GM19455 (cell line): ENCODE data around the gene MICAL2.
A peak's percentile ranks its signal among the peaks of the same experiment; 100 is the strongest.

Experiments used
- ATAC-seq: cut with Tn5 transposase; IDR thresholded peaks from one replicate; pipeline ENCODE4 v1.9.1; 2021; ENCODE audit not compliant: unreplicated experiment

The MICAL2 gene, protein sequence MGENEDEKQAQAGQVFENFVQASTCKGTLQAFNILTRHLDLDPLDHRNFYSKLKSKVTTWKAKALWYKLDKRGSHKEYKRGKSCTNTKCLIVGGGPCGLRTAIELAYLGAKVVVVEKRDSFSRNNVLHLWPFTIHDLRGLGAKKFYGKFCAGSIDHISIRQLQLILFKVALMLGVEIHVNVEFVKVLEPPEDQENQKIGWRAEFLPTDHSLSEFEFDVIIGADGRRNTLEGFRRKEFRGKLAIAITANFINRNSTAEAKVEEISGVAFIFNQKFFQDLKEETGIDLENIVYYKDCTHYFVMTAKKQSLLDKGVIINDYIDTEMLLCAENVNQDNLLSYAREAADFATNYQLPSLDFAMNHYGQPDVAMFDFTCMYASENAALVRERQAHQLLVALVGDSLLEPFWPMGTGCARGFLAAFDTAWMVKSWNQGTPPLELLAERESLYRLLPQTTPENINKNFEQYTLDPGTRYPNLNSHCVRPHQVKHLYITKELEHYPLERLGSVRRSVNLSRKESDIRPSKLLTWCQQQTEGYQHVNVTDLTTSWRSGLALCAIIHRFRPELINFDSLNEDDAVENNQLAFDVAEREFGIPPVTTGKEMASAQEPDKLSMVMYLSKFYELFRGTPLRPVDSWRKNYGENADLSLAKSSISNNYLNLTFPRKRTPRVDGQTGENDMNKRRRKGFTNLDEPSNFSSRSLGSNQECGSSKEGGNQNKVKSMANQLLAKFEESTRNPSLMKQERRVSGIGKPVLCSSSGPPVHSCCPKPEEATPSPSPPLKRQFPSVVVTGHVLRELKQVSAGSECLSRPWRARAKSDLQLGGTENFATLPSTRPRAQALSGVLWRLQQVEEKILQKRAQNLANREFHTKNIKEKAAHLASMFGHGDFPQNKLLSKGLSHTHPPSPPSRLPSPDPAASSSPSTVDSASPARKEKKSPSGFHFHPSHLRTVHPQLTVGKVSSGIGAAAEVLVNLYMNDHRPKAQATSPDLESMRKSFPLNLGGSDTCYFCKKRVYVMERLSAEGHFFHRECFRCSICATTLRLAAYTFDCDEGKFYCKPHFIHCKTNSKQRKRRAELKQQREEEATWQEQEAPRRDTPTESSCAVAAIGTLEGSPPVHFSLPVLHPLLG

DNA sequence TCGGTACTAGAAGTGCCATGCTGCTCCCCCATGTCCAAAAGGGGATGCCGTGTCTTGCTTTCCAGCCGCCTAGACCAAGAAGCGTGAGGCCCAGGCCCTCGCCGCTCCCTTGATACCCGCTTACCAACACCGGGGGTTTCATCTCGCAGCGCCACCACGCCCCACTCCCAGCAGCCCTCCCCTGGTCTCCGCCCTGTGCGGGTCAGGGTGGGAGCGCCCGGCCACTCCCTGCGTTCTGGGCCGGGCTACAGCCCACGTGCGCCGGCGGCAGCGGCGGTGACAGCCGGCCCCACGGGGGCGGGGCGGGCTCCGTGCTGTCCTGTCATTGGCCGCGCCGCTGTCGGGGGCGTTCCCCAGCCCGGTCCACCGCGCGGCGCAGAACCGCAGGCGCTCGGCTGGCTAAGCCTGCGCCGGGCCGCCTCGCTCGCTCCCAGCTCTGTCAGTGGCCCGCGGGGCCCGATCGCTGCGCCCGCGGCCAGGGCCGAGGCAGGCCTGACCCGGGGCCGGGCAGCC lies at the start of gene MICAL2:
Gene MICAL2, plus strand, starts transcription at position 390 of the 513 bp plus-strand sequence. CDS start 51,566 bp downstream, outside the sequence.
- ATAC-seq = peak; percentile 98

DNA sequence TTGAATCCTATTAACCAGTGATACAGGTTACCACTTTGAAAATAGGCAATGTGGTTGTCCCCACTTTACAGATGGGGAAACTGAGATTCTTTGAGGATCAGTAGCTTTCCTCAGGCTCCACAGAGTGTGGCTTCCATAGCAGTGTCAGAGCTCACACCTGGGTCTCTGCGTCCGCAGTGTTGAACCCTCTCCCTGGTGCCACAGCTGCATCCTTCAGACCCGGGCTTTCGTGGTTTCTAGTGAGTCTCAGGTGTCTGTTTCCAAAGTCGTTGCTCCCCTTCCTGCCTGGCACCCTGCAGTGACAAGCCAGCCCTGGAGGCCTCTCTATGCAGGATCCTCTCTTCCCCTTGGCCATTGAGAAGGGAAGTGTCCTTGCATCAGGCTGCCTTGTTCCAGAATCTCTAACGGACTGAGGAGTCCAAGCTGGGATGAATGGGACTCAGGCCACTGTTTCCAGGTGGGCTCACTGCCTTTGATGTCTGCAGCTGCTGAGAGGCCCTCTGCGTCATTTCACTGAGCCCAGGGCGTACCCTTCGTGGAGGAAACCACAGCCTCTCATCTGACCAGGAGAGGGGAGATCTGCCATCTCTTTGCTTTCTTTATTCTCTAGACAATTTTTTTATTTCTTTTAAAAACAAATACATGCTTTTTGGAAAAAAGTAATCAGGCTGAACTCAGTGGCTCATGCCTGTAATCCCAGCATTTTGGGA lies 48.4 kb upstream of the MICAL2 start:
- ATAC-seq = no peak

DNA sequence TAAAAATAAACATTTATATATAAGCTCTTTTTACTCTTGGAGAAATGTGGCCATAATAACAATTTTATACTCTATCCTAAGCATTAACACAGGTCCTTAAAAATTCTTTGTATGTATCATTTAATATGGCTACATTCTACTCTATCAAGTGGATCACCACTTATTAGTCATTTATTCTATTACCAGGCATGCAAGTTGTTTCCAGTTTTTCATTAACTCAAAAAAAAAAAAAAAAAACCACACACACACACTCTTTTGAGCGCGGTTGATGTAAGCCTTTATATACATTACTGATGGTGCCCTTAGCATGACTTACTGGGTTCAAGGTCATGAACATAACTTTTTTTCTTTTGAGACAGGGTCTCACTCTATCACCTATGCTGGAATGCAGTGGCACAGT lies 47.1 kb upstream of the MICAL2 start:
- no peak for ATAC-seq

DNA sequence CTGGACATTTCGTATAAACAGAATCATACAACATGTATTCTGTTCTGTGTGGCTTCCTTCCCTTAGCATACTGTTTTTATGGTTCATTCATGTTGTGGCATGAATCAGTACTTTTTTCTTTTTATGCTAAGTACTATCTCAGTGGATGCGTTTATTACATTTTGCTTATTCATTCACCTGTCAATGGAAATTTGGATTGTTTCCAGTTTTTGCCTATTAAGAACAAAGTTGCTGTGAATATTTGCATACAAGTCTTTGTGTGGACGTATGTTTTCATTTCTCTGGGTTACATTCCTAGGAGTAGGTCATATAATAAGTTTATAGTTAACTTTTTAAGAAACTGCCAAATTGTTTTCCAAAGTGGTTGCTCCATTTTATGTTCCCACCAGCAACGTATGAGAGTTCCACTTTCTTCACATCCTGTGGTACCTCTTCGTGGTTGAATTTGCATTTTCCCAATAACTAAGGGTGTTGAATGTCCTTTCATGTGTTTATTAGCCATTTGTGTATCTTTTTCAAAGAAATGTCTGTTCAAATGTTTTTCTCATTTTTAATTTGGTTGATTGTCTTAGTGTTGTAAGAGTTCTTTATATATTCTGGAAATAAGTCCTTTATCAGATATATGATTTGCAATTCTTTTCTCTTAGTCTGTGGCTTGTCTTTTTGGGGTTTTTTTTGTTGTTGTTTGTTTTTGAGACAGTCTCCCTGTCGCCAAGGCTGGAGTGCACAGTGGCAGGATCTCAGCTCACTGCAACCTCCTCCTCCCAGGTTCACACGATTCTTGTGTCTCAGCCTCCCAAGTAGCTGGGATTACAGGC lies 46.0 kb upstream of the MICAL2 start:
- ATAC-seq = no peak

DNA sequence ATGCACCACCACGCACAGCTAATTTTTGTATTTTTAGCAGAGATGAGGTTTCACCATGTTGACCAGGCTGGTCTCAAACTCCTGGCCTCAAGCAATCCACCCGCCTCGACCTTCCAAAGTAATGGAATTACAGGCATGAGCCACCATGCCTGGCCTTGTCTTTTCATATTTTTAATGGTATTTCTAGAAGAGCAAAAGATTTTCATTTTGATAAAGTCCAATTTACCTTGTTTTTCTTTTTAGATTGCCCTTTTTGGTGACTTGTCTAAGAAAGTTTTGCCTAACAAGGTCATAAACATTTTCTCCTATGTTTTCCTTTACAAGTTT lies 45.5 kb upstream of the MICAL2 start:
- no peak for ATAC-seq

DNA sequence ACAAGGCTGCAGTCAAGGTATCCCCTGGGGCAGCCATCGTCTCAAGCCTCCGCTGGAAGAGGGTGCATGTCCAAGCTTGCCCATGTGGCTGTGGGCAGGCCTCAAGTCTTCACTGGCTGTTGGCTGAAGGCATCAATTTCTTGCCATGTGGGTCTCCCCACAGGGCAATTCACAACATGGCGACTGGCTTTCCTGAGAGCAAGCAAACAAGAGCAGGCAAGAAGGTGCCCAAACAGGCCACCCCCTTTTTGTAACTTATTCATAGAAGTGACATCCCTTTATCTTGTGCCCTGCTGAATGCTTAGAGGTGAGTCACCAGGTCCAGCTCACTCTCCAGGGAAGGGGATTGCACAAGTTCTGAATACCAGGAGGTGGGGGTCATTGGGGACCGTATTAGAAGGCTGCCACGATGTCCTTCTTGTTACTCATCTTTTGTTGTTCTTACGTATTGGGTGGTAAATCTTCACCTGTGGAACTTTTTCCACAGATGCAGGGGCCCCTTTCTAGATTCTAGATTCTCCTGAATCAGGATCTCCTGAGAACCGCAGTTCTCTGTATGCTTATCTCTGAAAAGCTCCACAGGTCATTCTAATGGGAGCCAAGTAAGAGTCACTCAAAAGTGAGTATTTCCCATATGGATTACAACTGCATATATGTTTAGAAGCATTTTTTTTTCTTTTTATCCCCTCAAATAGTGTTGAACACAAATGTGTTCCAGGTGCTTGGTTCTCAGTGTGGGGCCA lies 44.2 kb upstream of the MICAL2 start:
- no peak for ATAC-seq

DNA sequence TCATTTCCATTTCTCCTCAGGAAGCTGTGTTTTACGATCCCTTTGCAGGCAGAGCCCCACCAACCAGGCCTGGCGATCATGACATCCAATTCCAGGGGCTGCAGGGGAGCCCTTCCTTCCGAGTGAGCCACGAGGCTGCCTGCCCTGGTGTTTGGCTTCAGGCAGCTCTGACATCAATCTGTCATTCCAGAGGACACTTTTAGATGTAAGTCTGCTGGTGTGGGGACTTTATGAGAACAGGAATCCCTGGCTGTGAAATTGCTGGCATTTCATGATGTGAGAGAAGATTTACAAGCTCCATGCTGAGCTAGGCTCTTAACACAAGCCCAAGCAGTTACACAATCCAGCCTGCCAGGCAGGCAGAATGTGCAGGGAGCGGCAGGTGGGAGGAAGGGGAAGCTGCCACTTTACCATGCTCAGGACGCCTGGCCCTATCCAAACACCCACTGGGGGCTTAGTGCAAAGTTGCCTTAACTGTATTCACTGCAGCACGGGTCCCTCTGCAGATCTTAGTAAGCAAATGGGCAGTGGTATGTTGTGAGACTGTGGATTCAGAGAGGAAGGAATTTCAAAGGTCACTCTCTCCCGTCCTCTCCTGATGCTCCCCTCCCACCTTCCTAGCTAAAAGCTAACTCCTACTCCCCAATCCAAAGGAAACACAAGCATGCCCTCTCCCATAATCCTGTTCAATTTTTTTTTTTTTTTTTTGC lies 43.4 kb upstream of the MICAL2 start:
- ATAC-seq = no peak

DNA sequence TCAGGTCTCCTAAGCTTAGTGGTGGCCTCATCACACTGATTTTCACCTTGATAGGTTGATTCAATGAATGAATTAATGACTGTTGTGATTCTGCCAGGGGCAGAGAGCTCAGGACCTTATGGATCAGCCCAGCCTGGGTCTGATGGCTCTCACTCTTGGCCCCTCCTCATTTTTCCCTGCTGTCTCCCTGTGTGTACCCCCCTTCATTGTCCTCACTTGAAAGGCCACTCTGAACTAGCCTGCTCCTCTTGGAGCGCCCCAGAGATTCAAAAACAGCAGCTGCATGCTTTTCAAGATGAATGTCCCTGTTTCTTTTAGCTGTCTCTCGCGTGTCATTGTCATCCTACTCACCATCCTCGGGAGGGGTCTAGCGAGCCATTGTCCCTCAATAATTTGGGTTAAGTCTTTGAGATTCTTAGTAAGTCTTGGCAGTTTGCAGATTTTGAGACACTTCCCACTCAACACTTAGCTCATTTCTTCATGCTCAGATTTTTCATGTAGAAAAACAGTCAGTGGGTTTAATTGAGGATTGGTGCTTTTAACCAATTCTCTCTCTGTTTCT lies 42.5 kb upstream of the MICAL2 start:
- ATAC-seq = no peak

DNA sequence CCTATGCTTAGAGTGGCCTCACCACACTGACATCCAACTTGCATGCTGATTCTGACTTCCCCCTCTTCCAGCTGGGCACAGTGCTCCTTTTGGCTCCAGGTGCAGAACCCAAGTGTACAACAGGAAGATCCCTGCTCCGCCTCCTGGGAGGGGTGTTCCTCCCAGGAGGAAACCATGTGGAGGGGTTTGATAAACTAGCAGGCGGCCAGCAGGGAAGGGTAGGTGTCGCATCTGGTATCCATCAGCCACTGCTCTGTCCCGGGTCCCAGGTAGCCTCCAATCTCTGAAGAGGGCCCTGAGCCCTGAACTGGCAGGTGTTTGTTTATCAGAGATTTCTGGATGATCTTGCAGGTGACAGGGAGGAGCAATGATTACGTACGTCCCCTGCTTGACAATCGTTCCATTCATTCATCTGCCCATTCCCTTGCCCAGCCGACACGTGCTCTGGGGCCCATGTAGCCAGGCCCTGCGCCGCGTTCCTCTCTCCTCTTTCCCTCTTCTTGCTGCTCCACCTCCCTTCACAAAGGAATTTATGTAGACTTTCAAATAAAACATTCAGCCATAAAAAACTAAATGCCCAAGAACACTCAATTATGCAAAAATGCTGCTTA lies 41.2 kb upstream of the MICAL2 start:
- ATAC-seq = no peak

DNA sequence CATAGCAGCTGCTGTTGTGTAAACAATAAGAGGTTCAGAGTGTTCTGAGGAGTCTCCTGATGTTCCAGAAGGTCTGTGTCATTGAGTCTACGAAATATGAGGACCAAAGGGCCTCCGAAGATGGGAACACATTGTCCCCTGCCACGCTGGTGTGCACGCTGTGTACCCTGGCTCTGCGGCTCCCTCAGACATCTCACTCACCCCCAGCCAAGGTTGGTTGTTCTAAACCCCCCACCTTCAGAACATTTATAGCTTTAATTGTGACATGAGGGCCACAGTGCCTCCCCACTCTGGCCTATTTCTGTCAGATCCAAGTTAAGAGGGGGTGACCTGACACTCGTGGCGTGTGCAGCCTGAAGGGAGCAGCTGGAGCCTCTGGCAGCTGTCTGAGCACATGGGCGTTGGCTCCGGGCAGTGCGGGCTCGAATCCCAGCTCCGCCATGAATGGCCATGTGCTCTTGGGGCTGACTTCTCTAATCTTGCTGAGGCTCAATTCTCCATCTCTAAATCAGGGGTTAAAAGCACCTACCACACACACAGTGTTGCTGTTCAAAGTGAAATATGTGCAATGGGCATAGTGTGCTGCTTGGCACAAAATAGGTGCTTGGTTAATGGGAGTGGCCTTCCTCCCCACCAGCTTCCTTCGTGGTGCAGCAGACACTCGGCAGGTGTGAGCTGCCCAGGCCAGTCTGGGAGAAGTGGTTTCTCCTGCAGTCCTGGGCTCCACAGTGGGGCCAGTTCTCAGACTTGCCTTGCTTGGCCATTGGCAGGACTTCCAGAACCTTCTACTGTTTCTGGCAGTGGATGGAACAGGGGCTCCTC lies 39.7 kb upstream of the MICAL2 start:
- no peak for ATAC-seq

DNA sequence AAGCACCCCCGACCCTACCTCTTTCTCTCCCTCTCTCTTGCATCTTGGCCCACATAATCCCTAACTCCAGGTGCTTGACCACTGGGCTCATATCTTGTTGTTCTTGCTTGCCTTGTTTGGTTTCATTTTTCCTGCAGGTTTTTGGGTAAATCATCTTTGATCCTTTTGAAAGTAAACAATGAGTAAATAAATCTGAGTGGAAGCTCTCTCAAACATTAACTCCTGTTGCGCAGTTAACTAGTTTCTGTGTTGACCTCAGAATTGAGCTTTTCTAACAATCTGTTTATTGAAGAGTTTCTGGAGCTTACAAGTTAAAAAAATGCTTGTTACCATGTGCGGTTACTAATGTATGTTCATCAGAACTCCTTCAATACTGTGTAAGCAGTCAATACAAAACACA lies 38.8 kb upstream of the MICAL2 start:
- ATAC-seq = no peak

DNA sequence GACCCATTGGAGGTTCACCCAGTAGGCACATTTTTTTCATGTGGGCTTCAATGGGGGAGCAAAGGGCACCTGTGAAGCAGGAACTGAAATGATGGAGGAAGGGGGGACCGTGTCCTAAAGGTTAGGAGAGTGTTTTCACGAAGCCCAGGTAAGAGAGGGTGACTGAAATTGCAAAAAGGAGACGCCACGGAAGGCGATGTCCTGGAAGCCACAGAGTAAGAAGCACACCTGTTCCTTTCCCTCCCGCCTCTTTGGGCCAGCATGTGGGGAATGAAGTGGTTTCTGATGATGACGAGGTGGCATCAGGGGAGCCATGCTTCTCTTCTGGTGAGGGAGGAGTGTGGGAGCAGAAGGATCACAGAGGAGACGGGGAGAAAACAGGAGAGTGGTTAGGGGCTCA lies 37.0 kb upstream of the MICAL2 start:
- no peak for ATAC-seq

DNA sequence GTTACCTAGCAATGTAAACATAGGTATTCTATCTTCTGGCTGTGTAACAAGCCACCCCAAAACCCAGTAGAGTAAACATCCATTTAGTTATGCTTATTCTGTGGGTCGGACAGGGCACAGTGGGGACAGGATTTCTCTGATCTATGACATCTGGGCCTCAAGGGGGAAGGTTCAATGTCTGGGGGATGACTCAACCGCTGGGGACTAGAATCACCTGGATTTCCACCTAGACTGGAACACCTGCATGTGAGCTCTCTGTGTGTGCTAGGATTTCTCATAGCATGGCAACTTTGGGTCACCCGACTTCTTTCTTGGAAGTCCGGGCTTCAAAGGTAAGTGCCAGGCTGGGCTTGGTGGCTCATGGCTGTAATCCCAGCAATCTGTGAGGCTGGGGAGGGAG lies 36.5 kb upstream of the MICAL2 start:
- ATAC-seq = no peak

DNA sequence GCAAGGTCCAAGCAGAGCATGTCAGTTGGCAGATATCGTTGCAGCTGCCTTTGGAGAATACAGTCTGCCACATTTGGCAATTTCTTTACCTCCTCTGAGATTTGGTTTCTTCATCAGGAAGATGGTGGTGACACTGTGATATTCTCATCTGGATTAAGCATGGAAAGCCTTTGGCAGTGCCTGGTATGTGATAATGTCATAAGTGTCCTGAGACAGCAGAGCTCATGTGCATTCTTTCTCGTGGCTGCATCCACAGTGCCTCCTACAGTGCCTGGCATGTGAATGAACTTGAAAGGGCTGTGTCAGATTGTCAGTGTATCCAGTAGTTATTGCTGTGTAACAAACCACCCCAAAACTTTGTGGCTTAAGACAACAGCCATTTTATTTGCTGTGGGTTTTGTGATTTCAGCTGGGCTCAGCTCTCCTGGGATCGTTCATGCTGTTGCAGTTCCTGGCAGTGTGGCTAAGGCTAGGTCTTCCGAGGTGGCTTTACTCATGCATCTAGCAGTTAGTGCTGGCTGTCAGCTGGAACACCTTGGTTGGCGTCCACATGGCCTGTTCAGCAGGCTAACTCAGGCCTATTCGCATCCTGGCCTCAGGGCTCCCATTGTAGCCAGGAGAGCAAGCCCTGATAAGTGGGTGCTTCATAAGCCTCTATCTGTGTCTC lies 35.7 kb upstream of the MICAL2 start:
- ATAC-seq = no peak

DNA sequence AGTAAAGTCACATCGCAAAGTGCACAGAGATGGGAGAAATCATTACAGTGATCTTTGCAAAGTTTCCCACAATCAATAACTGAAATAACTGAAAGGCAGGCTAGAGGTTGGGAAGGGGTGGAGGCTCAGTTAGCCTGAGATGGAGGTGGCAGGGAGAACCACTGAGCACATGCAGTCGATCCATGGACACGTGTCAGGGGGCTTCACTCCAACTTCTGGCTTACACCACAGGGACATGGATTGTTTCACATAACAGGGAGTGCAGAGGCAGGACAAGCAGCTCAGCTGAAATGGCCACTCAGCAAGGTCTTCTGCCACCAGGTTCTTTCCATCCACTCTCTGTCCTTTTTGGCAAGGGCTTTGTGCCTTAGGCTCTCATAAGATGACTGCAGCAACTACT lies 35.1 kb upstream of the MICAL2 start:
- no peak for ATAC-seq
